GM21717 (cell line): Measurements from ENCODE around the gene CCDC88C.

Source experiments
- ATAC-seq: cut with Tn5 transposase; IDR thresholded peaks from one replicate; pipeline ENCODE4 v1.9.1; 2021; ENCODE audit warnings: mild to moderate bottlenecking, moderate library complexity; ENCODE audit not compliant: unreplicated experiment

Gene CCDC88C

DNA sequence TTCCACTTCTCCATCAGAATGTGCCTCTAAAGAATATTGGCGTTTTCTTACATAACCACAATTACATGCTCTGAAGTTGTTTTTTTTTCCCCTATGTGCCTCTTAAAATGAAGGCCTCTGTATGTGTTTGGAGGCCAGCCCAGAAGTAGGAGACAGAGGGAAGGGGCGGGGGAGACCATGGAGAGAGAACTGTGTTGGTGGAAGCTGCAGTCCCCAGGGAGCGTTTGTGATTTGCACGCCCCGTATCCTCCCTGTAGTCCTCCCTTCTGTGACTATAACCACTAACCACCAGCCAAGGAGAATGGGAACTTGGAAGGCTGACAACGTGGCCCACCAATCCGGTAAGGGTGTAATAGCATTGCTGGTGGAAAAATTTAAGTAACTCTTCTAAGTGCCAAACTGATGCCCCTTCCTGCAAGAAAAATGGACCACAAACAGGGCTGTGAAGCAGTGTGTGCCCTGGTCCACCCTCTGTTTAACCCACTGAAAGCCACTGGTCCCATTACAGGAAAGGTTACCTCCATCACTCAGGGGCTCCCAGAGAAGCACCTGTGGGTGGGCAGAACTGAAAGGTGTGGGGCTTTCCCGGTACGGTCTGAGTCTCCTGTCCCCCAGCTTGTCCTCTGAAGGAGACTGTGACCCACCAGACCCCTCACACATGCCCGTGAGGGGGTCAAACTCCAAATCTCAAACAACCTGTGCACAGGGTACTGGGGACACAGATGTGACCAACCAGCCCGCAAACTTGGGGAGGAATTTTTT, 36.8 kb downstream of the CCDC88C start:
- no peak for ATAC-seq

DNA sequence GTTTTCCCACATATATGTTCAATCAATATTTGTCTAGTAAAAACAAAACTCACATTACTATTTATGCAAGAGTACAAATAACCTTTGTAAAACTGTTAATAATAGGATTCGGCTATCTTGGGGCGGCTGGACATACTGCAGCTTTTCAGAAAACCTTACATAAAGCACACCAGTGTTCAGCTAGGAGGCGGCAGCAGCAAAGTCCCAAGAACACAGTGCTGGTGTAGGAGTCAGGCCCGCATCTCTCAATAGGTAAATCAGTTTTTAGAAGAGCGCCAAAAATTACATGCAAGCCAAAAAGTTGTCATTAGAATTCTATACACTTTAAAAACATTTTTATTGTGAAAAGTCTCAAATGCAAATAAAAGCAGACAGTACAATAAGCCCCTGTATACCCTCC, 37.5 kb downstream of the CCDC88C start:
- no peak for ATAC-seq

GRCh38 chr14:91379579-91379932, 38.1 kb downstream of the CCDC88C start:
- no peak for ATAC-seq

GRCh38 chr14:91378930-91379578, 38.6 kb downstream of the CCDC88C start:
- no peak for ATAC-seq

GRCh38 chr14:91377700-91378652, 39.6 kb downstream of the CCDC88C start:
- ATAC-seq: no peak

DNA sequence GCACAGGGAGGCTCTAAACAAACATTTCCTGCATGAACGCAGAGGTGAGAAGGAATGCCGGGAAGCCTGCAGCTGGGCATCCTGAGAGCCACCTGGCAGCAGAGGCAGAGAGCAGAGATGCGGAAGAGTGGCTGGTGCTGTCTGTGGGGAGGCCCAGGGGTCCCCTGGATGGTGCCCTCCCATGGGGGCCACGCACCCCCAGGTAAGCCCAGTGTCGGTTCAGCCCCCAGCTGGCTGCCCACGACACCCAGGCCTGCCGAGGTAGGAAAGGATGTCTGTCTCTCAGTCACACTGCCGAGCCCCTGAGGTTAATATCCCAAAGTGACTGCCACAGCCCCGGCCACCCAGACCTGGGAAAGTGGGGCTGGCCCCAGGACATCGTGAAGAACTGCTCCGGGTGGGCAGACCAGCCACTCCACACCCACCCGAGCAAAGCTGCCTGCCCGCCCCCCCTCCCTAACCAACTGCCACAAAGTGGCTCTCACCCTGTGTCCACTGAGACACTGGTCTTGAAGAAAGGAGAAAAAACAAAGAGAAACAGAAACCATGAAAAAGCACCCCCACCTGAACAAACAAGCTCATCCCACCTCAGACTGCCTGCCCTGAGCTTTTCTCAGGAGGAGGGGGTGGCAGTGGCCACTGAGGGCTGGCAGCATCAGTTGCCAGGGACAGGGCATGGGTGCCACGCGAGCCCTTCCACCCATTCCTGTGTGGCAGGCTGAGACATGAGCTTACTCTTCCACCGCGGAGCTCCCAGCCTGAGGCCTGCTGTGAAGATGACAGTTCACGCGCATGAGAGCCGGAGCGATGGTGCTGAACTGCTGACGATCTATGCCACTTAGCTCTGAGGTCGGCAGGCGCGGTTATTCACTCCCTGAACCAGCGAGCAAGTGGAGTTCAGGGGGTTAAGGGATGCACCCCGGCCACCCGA, 40.8 kb downstream of the CCDC88C start:
- no peak for ATAC-seq

GRCh38 chr14:91375720-91376452, 41.7 kb downstream of the CCDC88C start:
- ATAC-seq: no peak

DNA sequence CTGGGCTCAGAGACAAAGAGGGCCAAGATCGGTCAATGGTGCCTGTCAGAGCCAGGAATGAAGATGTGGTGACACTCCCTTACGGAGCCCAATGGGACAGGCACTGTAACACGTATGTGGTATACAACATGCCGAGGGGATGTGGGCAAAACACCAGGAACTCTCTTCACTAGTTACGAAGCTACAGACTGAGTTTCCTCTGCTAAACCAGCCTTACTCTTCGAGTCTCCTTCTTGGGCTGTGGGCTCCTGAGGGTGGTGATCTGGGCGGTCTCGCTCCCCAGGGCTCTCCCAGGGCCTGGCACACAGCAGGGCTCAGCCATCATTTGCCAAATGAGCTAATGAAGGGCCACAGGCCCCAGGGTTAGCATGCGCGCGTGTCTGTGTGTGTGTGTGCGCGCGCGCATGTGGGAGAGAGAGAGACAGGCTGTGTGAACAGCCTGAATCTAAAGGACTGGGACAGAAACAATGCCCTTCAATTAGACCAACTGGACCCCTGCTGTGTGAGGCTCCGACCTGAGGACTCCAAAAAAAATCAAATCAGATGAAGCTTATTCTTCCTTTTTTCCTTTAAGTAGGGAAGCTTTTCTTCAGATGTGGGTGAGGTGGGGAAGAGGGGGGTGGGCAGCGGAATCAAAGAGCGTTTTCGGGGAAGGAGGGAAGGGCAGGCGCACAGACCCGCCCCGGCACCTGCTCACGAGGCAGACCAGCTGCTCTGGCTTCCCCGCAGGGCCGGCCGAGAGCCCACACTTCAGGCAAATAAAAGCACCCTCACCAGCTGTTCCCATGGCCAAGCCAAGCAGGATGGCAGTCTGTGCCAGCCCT, 42.5 kb downstream of the CCDC88C start:
- no peak for ATAC-seq

DNA sequence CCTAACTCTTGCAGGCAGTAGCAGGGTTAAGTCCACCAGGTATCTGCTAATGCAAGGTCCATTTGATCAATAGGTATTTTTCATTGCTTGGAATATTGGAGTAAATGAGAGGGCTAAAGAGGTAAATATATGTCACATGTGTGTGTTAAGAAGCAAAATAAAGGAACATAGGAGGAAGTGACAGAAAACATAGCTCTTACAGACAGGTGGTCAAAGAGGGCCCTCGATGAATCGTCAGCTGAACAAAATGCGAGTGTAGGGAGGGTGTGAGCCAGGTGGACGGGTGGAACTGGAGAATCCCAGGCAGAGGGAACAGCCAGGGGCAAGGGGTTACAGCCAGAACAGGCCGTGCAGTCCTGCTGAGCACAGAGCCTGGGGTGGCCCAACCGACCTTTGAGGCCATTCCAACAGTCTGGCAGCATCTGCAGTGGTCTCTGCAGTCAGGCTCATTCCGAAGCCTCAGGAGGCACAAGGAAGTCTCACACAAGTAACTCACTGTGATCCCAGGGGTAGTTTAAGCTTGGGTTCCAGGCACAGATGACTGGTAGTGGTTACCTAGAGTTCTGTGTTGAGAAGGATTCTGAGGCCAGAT, 43.2 kb downstream of the CCDC88C start:
- ATAC-seq: no peak

- ATAC-seq: peak; percentile 57
These were observed 43.9 kb downstream of the CCDC88C start for GRCh38 chr14:91373591-91374254.

GRCh38 chr14:91372671-91373495, 44.7 kb downstream of the CCDC88C start:
- ATAC-seq: peak; percentile 22

DNA sequence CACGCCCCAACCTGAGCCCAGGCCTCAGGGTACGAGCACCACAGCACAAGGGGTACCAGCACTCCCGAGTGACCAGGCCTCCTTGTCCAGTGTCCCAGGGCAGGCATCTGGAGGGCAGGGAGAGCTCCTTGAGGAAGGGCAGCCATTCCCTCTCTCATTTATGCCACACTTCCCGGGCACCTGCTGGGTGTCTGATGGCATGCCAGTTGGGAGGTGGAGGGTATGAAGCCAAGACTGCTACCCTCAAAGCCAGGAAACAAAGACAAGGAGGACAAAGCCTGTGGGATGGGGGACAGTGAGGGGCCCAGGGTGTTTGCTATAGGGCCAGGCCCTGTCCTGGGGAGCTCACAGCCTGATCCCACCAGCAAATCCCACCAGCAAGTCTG, 45.6 kb downstream of the CCDC88C start:
- ATAC-seq: no peak

- no peak for ATAC-seq
These were observed 46.3 kb downstream of the CCDC88C start for GRCh38 chr14:91371011-91371989.

DNA sequence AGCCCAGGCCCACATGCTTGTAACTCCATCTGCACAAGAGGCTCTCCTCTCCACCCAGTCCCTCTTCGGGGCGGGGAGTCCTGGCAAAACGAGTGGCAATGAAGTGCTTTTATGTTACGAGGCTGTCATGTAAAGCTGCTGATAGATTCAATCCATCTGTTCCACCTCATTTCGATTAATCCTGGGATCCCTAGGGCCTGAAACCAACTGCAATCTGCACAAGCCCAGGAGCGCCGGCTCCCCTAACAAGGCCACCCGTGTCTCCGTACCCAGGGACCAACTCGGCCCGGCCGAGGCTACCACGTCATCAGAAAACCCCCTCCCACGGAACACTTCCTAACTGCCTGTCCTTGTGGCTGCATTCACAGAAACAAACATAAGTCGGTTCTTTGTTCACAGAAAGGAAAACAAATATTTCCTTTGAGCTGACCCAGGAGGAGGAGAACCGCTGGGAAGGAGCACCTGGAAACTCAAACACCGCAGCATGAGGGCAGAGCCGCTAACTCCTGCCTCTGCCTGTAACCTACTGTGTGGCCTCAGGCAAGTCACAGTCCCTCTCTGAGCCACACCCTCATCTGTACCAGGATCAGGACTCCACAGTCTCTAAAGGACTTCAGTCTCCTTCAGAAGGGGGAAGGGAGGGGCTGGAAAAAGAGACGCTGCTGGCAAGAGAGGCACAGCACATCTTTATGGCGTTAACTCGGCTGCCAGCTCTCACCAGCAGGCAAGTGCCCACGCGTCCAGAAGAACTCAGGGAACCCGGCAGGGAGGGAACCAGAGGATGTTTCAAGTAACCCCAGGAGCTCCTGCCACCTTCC, 47.8 kb downstream of the CCDC88C start:
- ATAC-seq: no peak

DNA sequence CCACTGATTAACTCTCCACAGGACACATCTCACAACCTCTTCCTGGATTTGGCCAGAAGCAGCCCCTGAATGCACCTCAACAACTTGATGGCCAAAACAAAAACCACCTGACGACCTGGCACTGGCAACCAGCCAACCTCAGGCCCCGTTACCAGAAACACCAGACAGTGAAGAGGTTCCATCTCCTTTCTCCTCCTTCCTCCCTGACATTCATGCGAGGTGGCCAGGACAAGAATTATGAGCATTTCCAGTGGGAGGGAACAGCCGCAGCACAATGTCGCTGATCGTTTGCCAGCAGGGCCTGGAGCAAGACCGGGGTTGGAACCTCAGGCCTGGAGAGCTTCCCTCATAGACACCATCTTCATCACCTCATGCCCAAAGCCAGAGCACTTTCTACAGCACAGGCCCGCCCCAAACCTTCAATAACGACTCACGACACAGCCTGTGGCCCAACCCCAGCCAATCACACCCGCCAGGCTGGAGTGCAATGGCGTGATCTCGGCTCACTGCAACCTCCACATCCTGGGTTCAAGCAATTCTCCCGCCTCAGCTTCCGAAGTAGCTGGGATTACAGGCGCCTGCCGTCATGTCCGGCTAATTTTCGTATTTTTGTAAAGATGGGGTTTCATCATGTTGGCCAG, 48.7 kb downstream of the CCDC88C start:
- no peak for ATAC-seq
